IMR-90 (cell line): ENCODE data around the gene TPSAB1.

Source experiments
- BHLHE40 ChIP-seq: fragments of 150-350 bp; IDR thresholded peaks from 2 replicates; pipeline ENCODE4 v1.6.1; 2016; ENCODE audit warnings: mild to moderate bottlenecking, low read depth, low read length
- CTCF ChIP-seq: conservative IDR thresholded peaks from 2 replicates; pipeline ENCODE4 v1.5.1; 2012; ENCODE audit warnings: mild to moderate bottlenecking, low read depth, low read length, improper control_type of control experiment
- MXI1 ChIP-seq: IDR thresholded peaks from 2 replicates; pipeline ENCODE4 v1.6.1; 2012; ENCODE audit warnings: low read depth, mild to moderate bottlenecking, low read length, moderate library complexity, borderline replicate concordance
- SMC3 ChIP-seq: fragments of 150-350 bp; IDR thresholded peaks from 2 replicates; pipeline ENCODE4 v1.6.1; 2016; ENCODE audit warnings: low read depth, mild to moderate bottlenecking, antibody characterized with exemption, low read length, moderate library complexity

- TF ChIP-seq CTCF = no peak
- TF ChIP-seq BHLHE40 = no peak
- no peak for TF ChIP-seq SMC3
- no peak for TF ChIP-seq MXI1
Measured at GRCh38 chr16:1265826-1266225, 25.3 kb downstream of the TPSAB1 start.
